GM12878 (cell line): Measurements from ENCODE around the gene CELA3B. TPM values are rescaled to one million over a fixed set of nuclear protein-coding genes. Genes with fewer than 3 reads are reported as not detected.

Experiments
- ATAC-seq: fragments of 200-7000 bp; cut with Tn5 transposase; 3 replicates; pipeline ENCODE4 v1.9.1; 2020; ENCODE audit warnings: mild to moderate bottlenecking, moderate library complexity
- BruUV-seq: library from RNA; stranded (reverse); fragments of 400-500 nt; replicated peaks from 2 replicates; lab custom pipeline; 2021; lab: Mats Ljungman, UMichigan
- CTCF ChIA-PET: fragments of 300-600 bp; sonication (Branson Sonifier 250); formaldehyde crosslinking; extraction: SDS; loops from one replicate; lab custom pipeline; 2021; ENCODE audit warnings: inconsistent platforms; lab: Yijun Ruan, JAX
- POLR2A ChIA-PET: fragments of 350-600 bp; formaldehyde crosslinking; extraction: SDS; loops from one replicate; lab custom pipeline; 2021; ENCODE audit warnings: inconsistent platforms; lab: Charles Lee
- RAD21 ChIA-PET: fragments of 300-600 bp; sonication (Branson Sonifier 250); formaldehyde crosslinking; loops from one replicate; lab custom pipeline; 2023; ENCODE audit warnings: antibody characterized with exemption; ENCODE audit not compliant: unreplicated experiment; lab: Charles Lee
- SMC1A ChIA-PET: fragments of 300-600 bp; sonication (Branson Sonifier 250); formaldehyde crosslinking; loops from one replicate; lab custom pipeline; 2023; ENCODE audit not compliant: unreplicated experiment, uncharacterized antibody; lab: Charles Lee
- DNase-seq: peaks from one replicate; pipeline ENCODE4 v3.0.0-alpha.2; 2011; ENCODE audit warnings: low read depth, low spot score
- FAIRE-seq: peaks from 3 replicates; lab custom pipeline; 2011; peaks lifted over from hg19 to GRCh38; lab: Jason Lieb, UNC
- H2AFZ ChIP-seq: 2 replicates; pipeline ENCODE4 v1.6.0; 2011; ENCODE audit warnings: low read depth, low read length, control low read depth; ENCODE audit not compliant: control insufficient read depth
- H3K27ac ChIP-seq: 2 replicates; pipeline ENCODE4 v1.5.1; 2011; ENCODE audit warnings: control low read depth; ENCODE audit not compliant: control insufficient read depth, insufficient read depth
- H3K27me3 ChIP-seq, 2 experiments: replicated peaks in 1 of 2; 2 replicates each; pipeline versions ENCODE4 v1.6.0 to v1.6.1; 2011; ENCODE audit warnings: low read length in 1 of 2; ENCODE audit not compliant: control insufficient read depth in 2 of 2, insufficient read depth in 2 of 2
- H3K36me3 ChIP-seq, 2 experiments: 2 replicates each; pipeline ENCODE4 v1.5.1; 2011; ENCODE audit warnings: low read length in 1 of 2; ENCODE audit not compliant: control insufficient read depth in 2 of 2, insufficient read depth in 2 of 2
- H3K4me1 ChIP-seq: 2 replicates; pipeline ENCODE4 v1.6.1; 2011; ENCODE audit warnings: mild to moderate bottlenecking, low read length, moderate library complexity, mixed read lengths; ENCODE audit not compliant: control insufficient read depth, insufficient read depth
- H3K4me2 ChIP-seq: 2 replicates; pipeline ENCODE4 v1.6.0; 2011; ENCODE audit warnings: control low read depth; ENCODE audit not compliant: control insufficient read depth, insufficient read depth
- H3K4me3 ChIP-seq: fragments of 200-600 bp; sonication (generic); 2 replicates; pipeline ENCODE4 v1.5.1; 2016
- H3K79me2 ChIP-seq: 2 replicates; pipeline ENCODE4 v1.6.0; 2011; ENCODE audit warnings: low read length; ENCODE audit not compliant: control insufficient read depth, insufficient read depth
- H3K9ac ChIP-seq: 2 replicates; pipeline ENCODE4 v1.8.0; 2011; ENCODE audit warnings: low read length, control low read depth, mixed read lengths; ENCODE audit not compliant: control insufficient read depth, insufficient read depth
- H3K9me3 ChIP-seq: replicated peaks from 3 replicates; pipeline ENCODE4 v1.5.1; 2011; ENCODE audit warnings: mild to moderate bottlenecking, low read length; ENCODE audit not compliant: control insufficient read depth, insufficient read depth
- H4K20me1 ChIP-seq: 2 replicates; pipeline ENCODE4 v1.6.0; 2011; ENCODE audit not compliant: control insufficient read depth, insufficient read depth
- ATF7 ChIP-seq: fragments of 450-650 bp; IDR thresholded peaks from 2 replicates; pipeline ENCODE4 v1.6.1; 2016; ENCODE audit warnings: low read depth, mild to moderate bottlenecking
- CBFB ChIP-seq: IDR thresholded peaks from 2 replicates; pipeline ENCODE4 v1.6.1; 2016; ENCODE audit warnings: antibody characterized with exemption, low read depth
- E4F1 ChIP-seq: fragments of 450-650 bp; IDR thresholded peaks from 2 replicates; pipeline ENCODE4 v1.6.1; 2018; ENCODE audit warnings: borderline replicate concordance, mild to moderate bottlenecking; ENCODE audit not compliant: partially characterized antibody
- EZH2 ChIP-seq: IDR thresholded peaks from 2 replicates; pipeline ENCODE4 v1.6.1; 2012; ENCODE audit warnings: low read depth, mild to moderate bottlenecking, control low read depth, inconsistent platforms, low read length, borderline replicate concordance; ENCODE audit not compliant: control insufficient read depth
- FOS ChIP-seq: IDR thresholded peaks from 3 replicates; pipeline ENCODE4 v1.6.1; 2011; ENCODE audit warnings: borderline replicate concordance; ENCODE audit not compliant: insufficient read length; ENCODE audit errors: extremely low read depth
- HCFC1 ChIP-seq: fragments of 150-350 bp; IDR thresholded peaks from 2 replicates; pipeline ENCODE4 v1.6.1; 2014; ENCODE audit warnings: low read length
- MEF2B ChIP-seq: fragments of 450-650 bp; IDR thresholded peaks from 2 replicates; pipeline ENCODE4 v1.6.1; 2018; ENCODE audit warnings: mild to moderate bottlenecking, moderate library complexity; ENCODE audit not compliant: partially characterized antibody, poor library complexity, severe bottlenecking
- NRF1 ChIP-seq: conservative IDR thresholded peaks from 2 replicates; pipeline ENCODE4 v1.6.1; 2011; ENCODE audit warnings: mild to moderate bottlenecking, low read depth, low read length, improper control_type of control experiment
- POLR2AphosphoS5 ChIP-seq: IDR thresholded peaks from 2 replicates; pipeline ENCODE4 v1.6.1; 2011; ENCODE audit warnings: mild to moderate bottlenecking, low read length, inconsistent platforms
- SIX5 ChIP-seq: IDR thresholded peaks from 2 replicates; pipeline ENCODE4 v1.6.1; 2011; ENCODE audit warnings: mild to moderate bottlenecking, low read depth, low read length, moderate library complexity; ENCODE audit not compliant: severe bottlenecking
- SKIL ChIP-seq: fragments of 450-650 bp; IDR thresholded peaks from 2 replicates; pipeline ENCODE4 v1.6.1; 2017; ENCODE audit warnings: mild to moderate bottlenecking, low read depth, inconsistent platforms; ENCODE audit not compliant: poor library complexity, severe bottlenecking
- STAT1 ChIP-seq: fragments of 450-650 bp; conservative IDR thresholded peaks from 2 replicates; pipeline ENCODE4 v1.6.1; 2014; ENCODE audit warnings: antibody characterized with exemption, mild to moderate bottlenecking
- TCF7 ChIP-seq: IDR thresholded peaks from 2 replicates; pipeline ENCODE4 v1.6.1; 2014; ENCODE audit warnings: antibody characterized with exemption, borderline replicate concordance
- WGBS: methylation state at CpG from one replicate; pipeline ENCODE4 v1.1.6; 2016; ENCODE audit warnings: low lambda C conversion rate; ENCODE audit not compliant: insufficient replicate concordance, insufficient coverage; ENCODE audit errors: missing lambda C conversion rate; 5-methylcytosine and 5-hydroxymethylcytosine counted together
- in situ Hi-C: fragments of 300-500 bp; cut with MboI; formaldehyde crosslinking; loops from 9 replicates; pipeline ENCODE4 v1.14.3; 2018; ENCODE audit warnings: mixed read lengths
- intact Hi-C: fragments of 100-400 bp; cut with micrococcal nuclease; formaldehyde crosslinking; loops from one replicate; pipeline ENCODE4 v1.14.2; 2022; ENCODE audit not compliant: unreplicated experiment
- polyA plus RNA-seq, 11 experiments: library from polyadenylated mRNA; depleted of rRNA in 4 of 11; unstranded in 6 of 11; stranded (reverse) in 5 of 11; fragments of >200 nt; fragmentation: Nextera tagmentation in 4 of 11; fragmentation: Illumina TruSeq in 1 of 11; extraction: Ambion mirVana in 4 of 11; extraction: Trizol in 1 of 11; gene quantifications; 1 replicate in 1 of 11; 2 replicates in 10 of 11; pipeline versions ENCODE4 v1.2.1 to v1.2.3, GENCODE V29; 2011 to 2016; ENCODE audit warnings: inconsistent platforms in 2 of 11, missing spikeins in 2 of 11, low read depth in 1 of 11
- total RNA-seq, 4 experiments: library from RNA; depleted of rRNA in 3 of 4; stranded (reverse); fragments of >200 nt in 3 of 4; fragmentation: Illumina TruSeq in 1 of 4; extraction: Trizol in 1 of 4; gene quantifications; 2 replicates each; pipeline versions ENCODE4 v1.2.1 to v1.2.3, GENCODE V29; 2013 to 2021

CELA3B gene
- total and polyA plus RNA-seq, 10 of the 15 experiments (the other 5 are each of a cell fraction or from before 2014, with no cell fraction given): 4.1 TPM; not detected in 9

DNA sequence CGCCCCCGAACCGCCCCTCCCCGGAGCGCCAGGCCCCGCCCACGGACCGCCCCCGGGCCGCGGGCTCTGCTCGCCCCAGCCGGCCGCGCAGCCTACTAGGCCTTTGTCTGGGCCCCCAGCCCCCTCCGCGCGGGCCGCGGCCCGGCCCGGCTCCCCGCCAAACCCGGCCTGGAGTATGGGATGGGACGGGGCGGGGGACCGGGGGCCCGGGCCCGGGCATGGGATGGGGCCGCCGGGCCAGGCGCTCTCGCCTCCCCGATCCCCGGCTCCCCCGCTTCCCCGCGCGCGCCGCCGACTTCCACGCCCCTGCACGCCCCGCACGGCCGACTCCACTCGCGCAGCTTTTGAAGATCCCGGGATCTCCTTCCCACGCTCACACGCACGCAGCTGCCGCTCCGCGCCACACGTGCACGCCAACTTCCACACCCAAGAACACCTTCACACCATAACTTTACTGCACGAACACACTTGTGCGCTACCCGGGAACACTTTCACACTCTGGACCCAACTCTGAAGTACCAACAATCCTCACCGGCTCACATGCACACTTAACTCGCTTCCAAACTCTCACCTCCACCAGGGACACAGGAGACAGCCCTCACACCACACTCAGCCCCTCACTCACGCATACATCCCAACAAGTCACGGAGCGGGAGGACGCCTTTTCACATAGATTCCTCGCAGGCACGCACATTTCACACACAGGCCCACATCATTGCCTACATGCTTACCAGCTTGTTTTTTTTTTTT, 39.3 kb upstream of the CELA3B start (continued):
- no peak for TF ChIP-seq HCFC1
- TF ChIP-seq, all 136 proteins: peak for 14

- Histone ChIP-seq H3K36me3 (no peaks in the 10 kb centered on the region), H3K9ac (no peak overlapping the region), H3K27me3 (peaks cover 0 to 6% of the 10 kb centered on the region in 2 experiments; a peak in 2 of 4 replicates)
- TF ChIP-seq E4F1 (no peak), POLR2AphosphoS5 (no peak), EZH2 (no peak), MEF2B (no peak), NRF1 (no peak), TCF7 (no peak), SIX5 (no peak), CBFB (no peak), SKIL (no peak), ATF7 (no peak), FOS (no peak), STAT1 (no peak)
- TF ChIP-seq, all 136 proteins: peak for 0
- no peaks in the 10 kb centered on the region for H3K79me2 ChIP-seq
- H3K9me3 ChIP-seq: no peaks in the 10 kb centered on the region
- intact Hi-C loops: no loop called here
- no peaks in the 10 kb centered on the region; the same call in 1 of the 2 replicates for H3K4me1 ChIP-seq
- DNase-seq (no peak), ATAC-seq (no peak), FAIRE-seq (no peak)
- peaks cover 2% of the 10 kb centered on the region; the same call in 1 of the 2 replicates for H4K20me1 ChIP-seq
- CTCF ChIA-PET: interaction anchor here (1.0 kb wide), 1 partner anchor 73 kb away, joined by 3 read pairs; no protein-coding TSS in a partner anchor
- H3K27ac ChIP-seq: no peak overlapping the region
- SMC1A ChIA-PET: interaction anchor here (1.2 to 1.9 kb wide), 5 partner anchors 20 to 73 kb away, joined by 3 to 5 read pairs (median 5); no protein-coding TSS in a partner anchor
- POLR2A ChIA-PET: interaction anchor here (1.4 kb wide), 1 partner anchor 29 kb away, joined by 5 read pairs; no protein-coding TSS in a partner anchor
- H3K4me3 ChIP-seq: no peak overlapping the region
- in situ Hi-C loops: no loop called here
- WGBS: 49% methylated on average over 11 of the region's 11 CpGs
- no peak overlapping the region for H2AFZ ChIP-seq
- H3K4me2 ChIP-seq: no peak overlapping the region
- RAD21 ChIA-PET: interaction anchor here (0.5 kb wide), 1 partner anchor 41 kb away, joined by 3 read pairs; no protein-coding TSS in a partner anchor
- BruUV-seq: no TSS peak
Measured at GRCh38 chr1:21938732-21939538, 37.9 kb upstream of the CELA3B start.
